HCT116 (cell line): ENCODE results near the gene BATF3.

Experiments used
- EGR1 ChIP-seq: IDR thresholded peaks from 2 replicates; pipeline ENCODE4 v1.6.1; 2012; ENCODE audit warnings: low read depth
- EZH2 ChIP-seq: fragments of 200-600 bp; sonication (generic); IDR thresholded peaks from 2 replicates; pipeline ENCODE4 v1.6.1; 2017; ENCODE audit warnings: antibody characterized with exemption, mixed run types
- EZH2phosphoT487 ChIP-seq: fragments of 200-600 bp; IDR thresholded peaks from 2 replicates; pipeline ENCODE4 v1.6.1; 2018; ENCODE audit warnings: antibody characterized with exemption, borderline replicate concordance
- FOSL1 ChIP-seq: IDR thresholded peaks from 2 replicates; pipeline ENCODE4 v1.6.1; 2012; ENCODE audit warnings: low read depth
- JUND ChIP-seq: IDR thresholded peaks from 2 replicates; pipeline ENCODE4 v1.6.1; 2012
- POLR2AphosphoS5 ChIP-seq: IDR thresholded peaks from 2 replicates; pipeline ENCODE4 v1.6.1; 2011; ENCODE audit warnings: mild to moderate bottlenecking, low read depth, low read length, moderate library complexity
- YY1 ChIP-seq: IDR thresholded peaks from 2 replicates; pipeline ENCODE4 v1.6.1; 2011; ENCODE audit warnings: low read length, low read depth, moderate library complexity, mild to moderate bottlenecking; ENCODE audit not compliant: insufficient replicate concordance; ENCODE audit errors: extremely low read depth
- ZNF274 ChIP-seq: fragments of 200-500 bp; sonication (Bioruptor generic); IDR thresholded peaks from 2 replicates; pipeline ENCODE4 v1.6.1; 2014; ENCODE audit warnings: mild to moderate bottlenecking, low read depth, low read length, inconsistent platforms
- TF ChIP-seq, protein P1 (sequence below), 3 experiments: fragments of 200-600 bp in 1 of 3; sonication (generic) in 1 of 3; IDR thresholded peaks in 2 of 3; conservative IDR thresholded peaks in 1 of 3; 2 replicates each; pipeline ENCODE4 v1.5.1; 2012 to 2017; ENCODE audit warnings: low read depth in 2 of 3, low read length in 2 of 3, antibody characterized with exemption in 1 of 3, borderline replicate concordance in 1 of 3, control low read depth in 1 of 3, mild to moderate bottlenecking in 1 of 3, mixed read lengths in 1 of 3, mixed run types in 1 of 3, moderate library complexity in 1 of 3; ENCODE audit not compliant: insufficient read depth in 1 of 3
- TF ChIP-seq, protein P2 (sequence below): IDR thresholded peaks from 2 replicates; pipeline ENCODE4 v1.6.1; 2012; ENCODE audit warnings: low read depth

DNA sequence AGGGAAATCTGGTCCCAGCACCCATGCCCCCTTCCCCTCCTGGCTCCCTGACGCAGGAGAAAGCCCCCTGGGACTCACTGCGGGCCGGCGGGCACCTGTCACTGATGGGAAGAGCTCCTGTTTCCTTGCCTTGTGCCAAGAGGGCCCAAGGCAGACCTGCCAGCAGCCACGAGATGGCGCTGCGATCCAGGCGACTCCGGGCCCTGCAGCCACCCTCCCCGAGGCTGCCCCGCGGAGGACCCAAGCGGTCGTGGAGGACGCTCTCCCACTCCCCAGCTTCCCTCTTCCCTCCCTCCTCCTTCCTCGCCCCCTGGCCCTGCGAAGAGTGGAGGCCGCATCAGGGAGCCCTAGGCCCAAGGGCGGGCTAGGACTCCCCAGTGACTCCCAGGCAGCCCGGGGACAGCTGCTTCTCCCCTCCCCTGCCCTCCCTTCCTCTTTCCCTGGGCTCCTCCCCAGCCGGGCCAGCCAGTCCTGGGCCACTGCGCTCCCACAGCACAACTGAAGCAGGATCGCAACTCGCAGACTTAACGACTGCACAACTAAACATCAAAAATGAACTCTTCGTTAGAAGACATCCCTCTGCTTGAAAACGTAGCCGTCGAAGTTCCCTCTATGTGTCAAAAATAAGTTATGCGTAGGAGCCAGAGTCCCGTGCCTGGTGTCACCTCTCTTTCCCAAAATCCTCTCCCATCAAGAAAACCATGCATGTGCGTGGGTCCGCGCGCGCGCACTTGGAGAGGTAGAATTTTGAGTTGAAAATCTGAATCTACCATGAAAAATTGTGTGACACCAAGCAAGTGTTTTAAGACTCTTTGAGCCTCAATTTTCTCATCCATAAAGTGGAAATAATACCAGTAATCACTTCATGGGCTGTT, 34.2 kb downstream of the BATF3 start:
- TF ChIP-seq JUND (no peak), ZNF274 (no peak), POLR2AphosphoS5 (0 out of 2 replicates have a peak, but pooled peaks have one; percentile 12), EGR1 (no peak), EZH2 (no peak), FOSL1 (no peak), YY1 (peak; percentile 12), EZH2phosphoT487 (no peak)
- TF ChIP-seq, protein P1, sequence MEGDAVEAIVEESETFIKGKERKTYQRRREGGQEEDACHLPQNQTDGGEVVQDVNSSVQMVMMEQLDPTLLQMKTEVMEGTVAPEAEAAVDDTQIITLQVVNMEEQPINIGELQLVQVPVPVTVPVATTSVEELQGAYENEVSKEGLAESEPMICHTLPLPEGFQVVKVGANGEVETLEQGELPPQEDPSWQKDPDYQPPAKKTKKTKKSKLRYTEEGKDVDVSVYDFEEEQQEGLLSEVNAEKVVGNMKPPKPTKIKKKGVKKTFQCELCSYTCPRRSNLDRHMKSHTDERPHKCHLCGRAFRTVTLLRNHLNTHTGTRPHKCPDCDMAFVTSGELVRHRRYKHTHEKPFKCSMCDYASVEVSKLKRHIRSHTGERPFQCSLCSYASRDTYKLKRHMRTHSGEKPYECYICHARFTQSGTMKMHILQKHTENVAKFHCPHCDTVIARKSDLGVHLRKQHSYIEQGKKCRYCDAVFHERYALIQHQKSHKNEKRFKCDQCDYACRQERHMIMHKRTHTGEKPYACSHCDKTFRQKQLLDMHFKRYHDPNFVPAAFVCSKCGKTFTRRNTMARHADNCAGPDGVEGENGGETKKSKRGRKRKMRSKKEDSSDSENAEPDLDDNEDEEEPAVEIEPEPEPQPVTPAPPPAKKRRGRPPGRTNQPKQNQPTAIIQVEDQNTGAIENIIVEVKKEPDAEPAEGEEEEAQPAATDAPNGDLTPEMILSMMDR (IDR thresholded peaks at IDR 0.05 in 2 of 3, conservative IDR thresholded peaks at IDR 0.05 in 1 of 3; ENCODE audit: borderline replicate concordance in 1 of 3, insufficient read depth in 1 of 3, low read depth in 2 of 3, low read length in 2 of 3) = peak; percentile 84 to 96 (median 84)
- TF ChIP-seq, protein P2, sequence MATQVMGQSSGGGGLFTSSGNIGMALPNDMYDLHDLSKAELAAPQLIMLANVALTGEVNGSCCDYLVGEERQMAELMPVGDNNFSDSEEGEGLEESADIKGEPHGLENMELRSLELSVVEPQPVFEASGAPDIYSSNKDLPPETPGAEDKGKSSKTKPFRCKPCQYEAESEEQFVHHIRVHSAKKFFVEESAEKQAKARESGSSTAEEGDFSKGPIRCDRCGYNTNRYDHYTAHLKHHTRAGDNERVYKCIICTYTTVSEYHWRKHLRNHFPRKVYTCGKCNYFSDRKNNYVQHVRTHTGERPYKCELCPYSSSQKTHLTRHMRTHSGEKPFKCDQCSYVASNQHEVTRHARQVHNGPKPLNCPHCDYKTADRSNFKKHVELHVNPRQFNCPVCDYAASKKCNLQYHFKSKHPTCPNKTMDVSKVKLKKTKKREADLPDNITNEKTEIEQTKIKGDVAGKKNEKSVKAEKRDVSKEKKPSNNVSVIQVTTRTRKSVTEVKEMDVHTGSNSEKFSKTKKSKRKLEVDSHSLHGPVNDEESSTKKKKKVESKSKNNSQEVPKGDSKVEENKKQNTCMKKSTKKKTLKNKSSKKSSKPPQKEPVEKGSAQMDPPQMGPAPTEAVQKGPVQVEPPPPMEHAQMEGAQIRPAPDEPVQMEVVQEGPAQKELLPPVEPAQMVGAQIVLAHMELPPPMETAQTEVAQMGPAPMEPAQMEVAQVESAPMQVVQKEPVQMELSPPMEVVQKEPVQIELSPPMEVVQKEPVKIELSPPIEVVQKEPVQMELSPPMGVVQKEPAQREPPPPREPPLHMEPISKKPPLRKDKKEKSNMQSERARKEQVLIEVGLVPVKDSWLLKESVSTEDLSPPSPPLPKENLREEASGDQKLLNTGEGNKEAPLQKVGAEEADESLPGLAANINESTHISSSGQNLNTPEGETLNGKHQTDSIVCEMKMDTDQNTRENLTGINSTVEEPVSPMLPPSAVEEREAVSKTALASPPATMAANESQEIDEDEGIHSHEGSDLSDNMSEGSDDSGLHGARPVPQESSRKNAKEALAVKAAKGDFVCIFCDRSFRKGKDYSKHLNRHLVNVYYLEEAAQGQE = no peak
